ENCODE data around the gene HIRIP3. TPM values are rescaled to one million over a fixed set of nuclear protein-coding genes. Genes with fewer than 3 reads are reported as not detected.
A peak's percentile ranks its signal among the peaks of the same experiment; 100 is the strongest.

The HIRIP3 gene
- total and polyA plus RNA-seq, 2 of the 13 experiments (the other 11 are each of a cell fraction or from before 2014, with no cell fraction given): 12.6 to 17.2 TPM

GRCh38 chr16:30032083-30032819, 36.8 kb upstream of the HIRIP3 start (continued):
- TF ChIP-seq PAXIP1 (CRISPR knock-in tag; conservative IDR thresholded peaks at IDR 0.05): no peak
- peak; percentile 57 for TF ChIP-seq CCAR2 (optimal IDR thresholded peaks at IDR 0.05; ENCODE audit: low read depth, low read length)
- no peak for TF ChIP-seq ZNF710 (CRISPR knock-in tag; IDR thresholded peaks at IDR 0.05; ENCODE audit: borderline replicate concordance)
- peak; percentile 57; the same call in 1 of the 2 replicates for TF ChIP-seq ZNF331 (CRISPR knock-in tag; IDR thresholded peaks at IDR 0.05)
- TF ChIP-seq CEBPB (IDR thresholded peaks at IDR 0.05; ENCODE audit: borderline replicate concordance, low read depth, low read length): peak; percentile 8; the same call in 1 of the 2 replicates
- peak; percentile 18; the same call in 1 of the 2 replicates for TF ChIP-seq GMEB1 (CRISPR knock-in tag; IDR thresholded peaks at IDR 0.05; ENCODE audit: borderline replicate concordance)
- TF ChIP-seq ZBTB25 (CRISPR knock-in tag; IDR thresholded peaks at IDR 0.05): 0 out of 2 replicates have a peak, but pooled peaks have one; percentile 55
- TF ChIP-seq GABPB1 (CRISPR knock-in tag; IDR thresholded peaks at IDR 0.05): 0 out of 2 replicates have a peak, but pooled peaks have one; percentile 13
- TF ChIP-seq ARNT (IDR thresholded peaks at IDR 0.05): no peak
- TF ChIP-seq REPIN1 (CRISPR knock-in tag; IDR thresholded peaks at IDR 0.05; ENCODE audit: borderline replicate concordance, low read depth): no peak
- TF ChIP-seq KMT2A (CRISPR knock-in tag; IDR thresholded peaks at IDR 0.05): no peak
- TF ChIP-seq ZNF660 (CRISPR knock-in tag; IDR thresholded peaks at IDR 0.05; ENCODE audit: borderline replicate concordance, low read depth): no peak
- peak; percentile 57; the same call in 1 of the 2 replicates for TF ChIP-seq SMAD3 (CRISPR knock-in tag; IDR thresholded peaks at IDR 0.05)
- 0 out of 2 replicates have a peak, but pooled peaks have one; percentile 55 for TF ChIP-seq MEF2D (CRISPR knock-in tag; IDR thresholded peaks at IDR 0.05)
- no peak for TF ChIP-seq SOX5 (CRISPR knock-in tag; IDR thresholded peaks at IDR 0.05; ENCODE audit: borderline replicate concordance)
- 0 out of 2 replicates have a peak, but pooled peaks have one; percentile 26 for TF ChIP-seq TARDBP (CRISPR knock-in tag; IDR thresholded peaks at IDR 0.05)
- TF ChIP-seq ZNF12 (CRISPR knock-in tag; IDR thresholded peaks at IDR 0.05): peak; percentile 44; the same call in 1 of the 2 replicates
- TF ChIP-seq RFXAP (CRISPR knock-in tag; IDR thresholded peaks at IDR 0.05; ENCODE audit: borderline replicate concordance): no peak
- peak; percentile 29; the same call in 1 of the 2 replicates for TF ChIP-seq KAT8 (CRISPR knock-in tag; IDR thresholded peaks at IDR 0.05)
- TF ChIP-seq ZNF143 (CRISPR knock-in tag; IDR thresholded peaks at IDR 0.05): no peak
- 0 out of 2 replicates have a peak, but pooled peaks have one; percentile 49 for TF ChIP-seq ZNF572 (CRISPR knock-in tag; IDR thresholded peaks at IDR 0.05)
- TF ChIP-seq ZNF777 (CRISPR knock-in tag; IDR thresholded peaks at IDR 0.05): 0 out of 2 replicates have a peak, but pooled peaks have one; percentile 4

All from HepG2 (cell line).